Measurements from ENCODE around the gene SLC25A39.

Gene SLC25A39

DNA sequence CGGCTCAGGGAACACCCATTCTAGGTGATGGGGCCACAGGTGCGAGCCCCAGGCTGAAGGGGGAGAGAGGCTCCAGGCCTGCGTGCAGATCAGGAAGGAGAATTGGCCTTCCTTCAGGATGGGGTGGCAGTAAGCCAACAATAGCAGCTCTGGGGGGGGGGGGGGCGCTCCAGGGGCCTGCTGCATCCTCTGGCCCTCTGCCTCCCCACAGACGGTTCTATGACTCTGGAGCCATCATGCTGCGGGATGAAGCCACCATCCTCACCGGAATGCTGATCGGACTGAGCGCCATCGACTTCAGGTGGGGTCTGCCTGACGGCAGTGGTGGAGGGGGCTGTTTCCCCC lies 10.1 kb downstream of the SLC25A39 start:
- TF ChIP-seq, protein P1, sequence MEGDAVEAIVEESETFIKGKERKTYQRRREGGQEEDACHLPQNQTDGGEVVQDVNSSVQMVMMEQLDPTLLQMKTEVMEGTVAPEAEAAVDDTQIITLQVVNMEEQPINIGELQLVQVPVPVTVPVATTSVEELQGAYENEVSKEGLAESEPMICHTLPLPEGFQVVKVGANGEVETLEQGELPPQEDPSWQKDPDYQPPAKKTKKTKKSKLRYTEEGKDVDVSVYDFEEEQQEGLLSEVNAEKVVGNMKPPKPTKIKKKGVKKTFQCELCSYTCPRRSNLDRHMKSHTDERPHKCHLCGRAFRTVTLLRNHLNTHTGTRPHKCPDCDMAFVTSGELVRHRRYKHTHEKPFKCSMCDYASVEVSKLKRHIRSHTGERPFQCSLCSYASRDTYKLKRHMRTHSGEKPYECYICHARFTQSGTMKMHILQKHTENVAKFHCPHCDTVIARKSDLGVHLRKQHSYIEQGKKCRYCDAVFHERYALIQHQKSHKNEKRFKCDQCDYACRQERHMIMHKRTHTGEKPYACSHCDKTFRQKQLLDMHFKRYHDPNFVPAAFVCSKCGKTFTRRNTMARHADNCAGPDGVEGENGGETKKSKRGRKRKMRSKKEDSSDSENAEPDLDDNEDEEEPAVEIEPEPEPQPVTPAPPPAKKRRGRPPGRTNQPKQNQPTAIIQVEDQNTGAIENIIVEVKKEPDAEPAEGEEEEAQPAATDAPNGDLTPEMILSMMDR (IDR thresholded peaks at IDR 0.05), result no peak

- TF ChIP-seq, protein P1 (IDR thresholded peaks at IDR 0.05), result no peak
Measured at GRCh38 chr17:44314031-44314430, 10.6 kb downstream of the SLC25A39 start.

DNA sequence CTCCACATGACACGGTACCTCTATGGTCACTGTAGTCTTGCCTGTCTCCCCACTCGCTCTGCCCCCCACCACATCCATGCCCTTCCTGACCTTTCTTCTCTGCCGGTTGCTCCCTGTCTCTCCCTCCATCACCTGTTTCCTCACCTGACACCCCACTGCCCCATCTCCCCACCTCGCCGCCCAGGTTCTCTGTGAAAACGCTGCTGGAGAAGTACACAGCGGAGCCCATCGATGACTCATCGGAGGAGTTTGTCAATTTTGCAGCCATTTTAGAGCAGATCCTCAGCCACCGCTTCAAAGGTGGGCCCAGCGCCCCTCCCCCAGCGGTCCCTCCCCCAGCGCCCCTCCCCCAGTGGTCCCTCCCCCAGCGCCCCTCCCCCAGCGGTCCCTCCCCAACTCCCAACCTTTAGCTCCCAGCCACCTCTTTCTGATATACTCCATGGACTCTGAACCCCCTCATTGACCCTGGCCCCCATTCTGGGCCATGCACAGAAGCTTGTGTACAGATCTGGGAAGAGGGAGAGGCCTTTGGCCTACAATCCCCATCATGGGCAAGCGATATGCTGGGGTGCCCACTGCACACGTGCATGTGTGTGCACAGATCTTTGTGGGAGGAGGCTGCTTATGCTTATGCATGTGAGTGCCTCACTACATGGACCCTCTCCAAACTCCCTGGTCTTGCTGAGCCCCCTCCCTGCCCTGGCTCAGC lies 12.1 kb downstream of the SLC25A39 start:
- TF ChIP-seq, protein P1 (IDR thresholded peaks at IDR 0.05), result no peak

GRCh38 chr17:44311562-44312181 lies 13.0 kb downstream of the SLC25A39 start:
- TF ChIP-seq, protein P1 (IDR thresholded peaks at IDR 0.05), result no peak

DNA sequence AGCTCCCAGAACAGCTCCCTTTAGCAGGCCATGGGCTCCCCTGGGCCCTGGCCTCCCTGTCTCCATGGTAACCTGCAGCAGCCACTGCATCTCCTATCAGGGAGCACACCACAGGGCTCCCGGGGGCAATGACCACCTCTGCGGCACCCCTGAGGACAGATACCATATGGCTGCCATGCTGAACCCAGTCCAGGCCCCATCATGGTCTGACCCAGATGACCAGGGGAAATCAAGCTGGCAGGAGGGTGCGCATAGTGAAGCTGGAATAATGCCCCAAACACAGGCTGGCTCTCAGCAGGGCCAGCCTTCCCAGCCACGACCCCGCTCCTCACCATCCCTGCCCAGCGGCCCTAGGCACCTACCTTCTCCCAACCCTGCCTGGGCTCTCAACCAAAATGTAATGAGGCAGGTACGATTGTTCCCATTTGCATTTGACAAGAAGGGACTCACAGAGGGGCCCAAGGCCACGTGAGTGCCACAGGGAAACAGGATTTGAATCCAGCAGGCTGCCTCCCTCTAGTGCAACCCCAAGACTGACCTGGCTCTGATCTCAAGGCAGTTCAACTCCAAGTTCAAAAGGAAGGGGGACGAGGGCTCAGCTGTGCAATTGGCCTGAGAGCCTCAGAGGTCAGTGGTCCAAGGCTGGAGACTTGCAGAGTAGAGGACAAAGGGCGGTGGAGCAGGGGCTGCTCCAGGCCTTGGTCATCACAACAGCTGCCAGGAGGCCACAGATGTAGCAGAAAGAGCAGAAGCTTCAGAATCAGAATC lies 13.8 kb downstream of the SLC25A39 start:
- TF ChIP-seq, protein P1 (IDR thresholded peaks at IDR 0.05), result no peak

DNA sequence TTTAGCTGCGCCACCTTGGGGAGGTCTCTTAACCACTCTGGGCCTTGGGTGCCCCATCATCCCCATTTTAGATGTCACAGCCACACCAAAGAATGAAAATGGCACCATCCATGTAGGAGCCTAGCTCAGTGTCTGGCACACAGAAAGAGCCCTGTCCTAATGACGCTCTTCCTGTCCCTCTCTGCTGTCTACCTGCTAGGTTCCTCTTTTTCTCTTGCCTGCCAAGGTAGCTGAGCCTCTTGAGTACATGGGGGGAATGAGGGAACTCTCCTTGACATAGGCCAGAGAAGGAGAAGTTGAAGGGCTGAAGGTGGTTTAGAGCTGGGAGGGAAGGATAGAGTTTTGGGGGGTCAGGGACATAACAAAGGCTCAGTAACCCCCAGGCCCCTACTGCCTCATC lies 14.4 kb downstream of the SLC25A39 start:
- TF ChIP-seq, protein P1 (IDR thresholded peaks at IDR 0.05), result no peak

- TF ChIP-seq, protein P1 (IDR thresholded peaks at IDR 0.05), result no peak
Measured at GRCh38 chr17:44309472-44309871, 15.2 kb downstream of the SLC25A39 start.

All from LNCAP (cell line).